Femur (tissue), 1 donor: ENCODE measurements around the gene IFNGR2.
"Not testable (repeated sequence)": the region's sequence is repeated elsewhere in the genome, so short reads cannot be mapped to it uniquely, and the experiment has no call there.

ENCODE experiments used
- DNase-seq: peaks from one replicate; pipeline ENCODE4 v3.0.0-alpha.2; 2017

IFNGR2 gene

GRCh38 chr21:33402001-33402979, 923 bp upstream of the IFNGR2 start:
- peak; percentile 88 for DNase-seq

GRCh38 chr21:33403786-33404585, 773 bp downstream of the IFNGR2 start:
- DNase-seq: peak; percentile 84

GRCh38 chr21:33406493-33406892, 3.3 kb downstream of the IFNGR2 start:
- DNase-seq: no peak

- DNase-seq: no peak
Observed at GRCh38 chr21:33411949-33412430, 8.8 kb downstream of the IFNGR2 start.

GRCh38 chr21:33412439-33412831, 9.2 kb downstream of the IFNGR2 start:
- not testable (repeated sequence) for DNase-seq

GRCh38 chr21:33412832-33413519, 9.8 kb downstream of the IFNGR2 start:
- no peak for DNase-seq

GRCh38 chr21:33414068-33414467, 10.9 kb downstream of the IFNGR2 start:
- DNase-seq: no peak

- DNase-seq: no peak
Observed at GRCh38 chr21:33414926-33415325, 11.7 kb downstream of the IFNGR2 start.

GRCh38 chr21:33418691-33419090, 15.5 kb downstream of the IFNGR2 start:
- peak; percentile 79 for DNase-seq

GRCh38 chr21:33419538-33420123, 16.4 kb downstream of the IFNGR2 start:
- no peak for DNase-seq

GRCh38 chr21:33421713-33422393, 18.6 kb downstream of the IFNGR2 start:
- no peak for DNase-seq

- no peak for DNase-seq
Observed at GRCh38 chr21:33424214-33424613, 21.0 kb downstream of the IFNGR2 start.

GRCh38 chr21:33425825-33426224, 22.6 kb downstream of the IFNGR2 start:
- DNase-seq: no peak

- DNase-seq: no peak
Observed at GRCh38 chr21:33427051-33427450, 23.8 kb downstream of the IFNGR2 start.

GRCh38 chr21:33428669-33429068, 25.5 kb downstream of the IFNGR2 start:
- no peak for DNase-seq

- DNase-seq: no peak
Observed at GRCh38 chr21:33430858-33431257, 27.6 kb downstream of the IFNGR2 start.

GRCh38 chr21:33432496-33432895, 29.3 kb downstream of the IFNGR2 start:
- no peak for DNase-seq

- DNase-seq: no peak
Observed at GRCh38 chr21:33433001-33433400, 29.8 kb downstream of the IFNGR2 start.

GRCh38 chr21:33433425-33434114, 30.4 kb downstream of the IFNGR2 start:
- no peak for DNase-seq

GRCh38 chr21:33434770-33435360, 31.7 kb downstream of the IFNGR2 start:
- no peak for DNase-seq

GRCh38 chr21:33437140-33437539, 33.9 kb downstream of the IFNGR2 start:
- no peak for DNase-seq
